HFFc6 (cell line): ENCODE data around the gene NDEL1. TPM values are rescaled to one million over a fixed set of nuclear protein-coding genes. Genes with fewer than 3 reads are reported as not detected.

Experiments
- DNase-seq: peaks from one replicate; pipeline ENCODE4 v3.0.0-alpha.2; 2018
- H3K27ac Mint-ChIP-seq: 2 replicates; pipeline ENCODE4 v1.8.0; 2020; ENCODE audit warnings: mild to moderate bottlenecking, mixed read lengths
- H3K27me3 Mint-ChIP-seq: 2 replicates; pipeline ENCODE4 v1.8.0; 2021; ENCODE audit warnings: mild to moderate bottlenecking, moderate library complexity, mixed read lengths; ENCODE audit not compliant: insufficient read depth
- H3K36me3 Mint-ChIP-seq: 2 replicates; pipeline ENCODE4 v1.8.0; 2021; ENCODE audit warnings: low read depth, mixed read lengths
- H3K4me1 Mint-ChIP-seq: 2 replicates; pipeline ENCODE4 v1.8.0; 2020; ENCODE audit warnings: low read depth, mixed read lengths
- H3K4me3 Mint-ChIP-seq: 2 replicates; pipeline ENCODE4 v1.8.0; 2020; ENCODE audit warnings: mild to moderate bottlenecking, moderate library complexity, mixed read lengths
- H3K9me3 Mint-ChIP-seq: 2 replicates; pipeline ENCODE4 v1.8.0; 2020; ENCODE audit warnings: mild to moderate bottlenecking, mixed read lengths
- total RNA-seq, 6 experiments: library from RNA; stranded (reverse); fragmentation: NEBNext Ultra II Directional; extraction: Animal tissue kit (Norgen Biotek cat#: 25700); gene quantifications; 2 replicates in 1 of 6; 3 replicates in 5 of 6; pipeline ENCODE4 v1.2.3, GENCODE V29; 2021
- TF ChIP-seq, protein P1 (sequence below): fragments of 200-600 bp; sonication (generic); IDR thresholded peaks from 2 replicates; pipeline ENCODE4 v1.5.0; 2021; ENCODE audit warnings: antibody characterized with exemption, mild to moderate bottlenecking

The NDEL1 gene
- total RNA-seq, 6 experiments from 2014 or later: 65.4 to 79.1 (median 69.2) TPM

DNA sequence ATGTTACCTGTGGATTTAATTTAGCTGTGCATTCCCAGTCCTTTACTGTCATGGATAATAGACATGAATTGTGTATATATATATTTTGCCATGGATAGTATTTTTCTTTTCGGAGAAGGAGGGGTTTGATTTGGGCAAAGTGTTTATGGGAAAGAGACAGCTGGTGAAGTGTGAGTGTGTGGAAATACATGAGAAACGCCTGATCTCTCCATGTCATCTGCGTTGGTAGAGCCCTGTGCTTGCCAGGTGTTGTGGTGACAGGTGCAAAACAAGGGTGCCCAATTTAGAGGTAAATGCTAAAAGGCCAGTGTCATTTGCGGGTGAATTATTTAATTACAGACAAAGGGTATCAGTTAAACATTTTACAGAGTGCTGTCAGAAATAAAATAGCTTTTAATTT lies 23.4 kb downstream of the NDEL1 start:
- Mint-ChIP-seq H3K36me3 (peaks cover 32% of the 10 kb centered on the region), H3K27ac (no peak overlapping the region; the same call in 1 of the 2 replicates), H3K4me3 (no peak overlapping the region), H3K4me1 (peaks cover 26% of the 10 kb centered on the region), H3K9me3 (no peaks in the 10 kb centered on the region), H3K27me3 (no peaks in the 10 kb centered on the region)
- TF ChIP-seq, protein P1, sequence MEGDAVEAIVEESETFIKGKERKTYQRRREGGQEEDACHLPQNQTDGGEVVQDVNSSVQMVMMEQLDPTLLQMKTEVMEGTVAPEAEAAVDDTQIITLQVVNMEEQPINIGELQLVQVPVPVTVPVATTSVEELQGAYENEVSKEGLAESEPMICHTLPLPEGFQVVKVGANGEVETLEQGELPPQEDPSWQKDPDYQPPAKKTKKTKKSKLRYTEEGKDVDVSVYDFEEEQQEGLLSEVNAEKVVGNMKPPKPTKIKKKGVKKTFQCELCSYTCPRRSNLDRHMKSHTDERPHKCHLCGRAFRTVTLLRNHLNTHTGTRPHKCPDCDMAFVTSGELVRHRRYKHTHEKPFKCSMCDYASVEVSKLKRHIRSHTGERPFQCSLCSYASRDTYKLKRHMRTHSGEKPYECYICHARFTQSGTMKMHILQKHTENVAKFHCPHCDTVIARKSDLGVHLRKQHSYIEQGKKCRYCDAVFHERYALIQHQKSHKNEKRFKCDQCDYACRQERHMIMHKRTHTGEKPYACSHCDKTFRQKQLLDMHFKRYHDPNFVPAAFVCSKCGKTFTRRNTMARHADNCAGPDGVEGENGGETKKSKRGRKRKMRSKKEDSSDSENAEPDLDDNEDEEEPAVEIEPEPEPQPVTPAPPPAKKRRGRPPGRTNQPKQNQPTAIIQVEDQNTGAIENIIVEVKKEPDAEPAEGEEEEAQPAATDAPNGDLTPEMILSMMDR: no peak
- DNase-seq: no peak

DNA sequence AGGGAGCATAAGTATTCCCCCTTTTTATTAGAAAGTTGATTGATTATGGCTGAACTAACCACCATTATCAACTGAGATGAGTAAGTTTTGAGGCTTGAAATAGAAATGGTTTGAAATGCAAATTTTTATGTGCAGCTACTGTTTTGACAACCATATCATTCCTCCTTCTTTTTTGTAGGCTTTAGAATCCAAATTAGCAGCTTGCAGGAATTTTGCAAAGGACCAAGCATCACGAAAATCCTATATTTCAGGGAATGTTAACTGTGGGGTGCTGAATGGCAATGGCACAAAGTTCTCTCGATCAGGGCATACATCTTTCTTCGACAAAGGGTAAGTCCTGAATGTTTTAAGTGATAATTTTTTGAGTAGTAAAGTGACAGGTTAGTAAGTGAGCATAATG lies 24.1 kb downstream of the NDEL1 start:
- TF ChIP-seq, protein P1: no peak
- H3K27ac Mint-ChIP-seq: no peak overlapping the region
- H3K4me3 Mint-ChIP-seq: no peak overlapping the region
- H3K27me3 Mint-ChIP-seq: no peaks in the 10 kb centered on the region
- peaks cover 30% of the 10 kb centered on the region for H3K4me1 Mint-ChIP-seq
- H3K9me3 Mint-ChIP-seq: no peaks in the 10 kb centered on the region
- no peak for DNase-seq
- peaks cover 29% of the 10 kb centered on the region for H3K36me3 Mint-ChIP-seq

DNA sequence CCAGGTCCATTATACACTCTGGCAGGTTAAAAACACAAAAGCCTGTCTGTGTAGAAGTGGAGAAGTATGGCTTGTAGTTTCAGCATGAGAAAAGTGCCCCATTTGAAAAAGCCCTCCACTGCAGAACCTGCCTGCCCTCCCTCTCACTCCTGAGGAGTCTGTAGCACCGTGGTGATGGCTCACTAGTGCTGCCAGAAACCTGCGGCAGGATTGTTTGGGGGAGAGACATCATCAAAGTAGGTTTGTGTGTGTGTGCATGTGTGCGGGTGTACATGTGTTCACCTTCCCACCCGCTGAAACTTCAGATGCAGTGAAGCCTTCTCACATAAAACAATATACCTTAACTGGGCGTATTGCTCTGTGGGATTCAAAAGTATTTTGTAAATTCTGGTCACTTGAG lies 26.9 kb downstream of the NDEL1 start:
- Mint-ChIP-seq H3K4me3 (no peak overlapping the region), H3K27me3 (peaks cover 2% of the 10 kb centered on the region; the same call in 1 of the 2 replicates), H3K36me3 (peaks cover 9% of the 10 kb centered on the region), H3K27ac (peak overlapping the region; percentile 78), H3K4me1 (peaks cover 48% of the 10 kb centered on the region), H3K9me3 (no peaks in the 10 kb centered on the region)
- TF ChIP-seq, protein P1: no peak
- DNase-seq: no peak

DNA sequence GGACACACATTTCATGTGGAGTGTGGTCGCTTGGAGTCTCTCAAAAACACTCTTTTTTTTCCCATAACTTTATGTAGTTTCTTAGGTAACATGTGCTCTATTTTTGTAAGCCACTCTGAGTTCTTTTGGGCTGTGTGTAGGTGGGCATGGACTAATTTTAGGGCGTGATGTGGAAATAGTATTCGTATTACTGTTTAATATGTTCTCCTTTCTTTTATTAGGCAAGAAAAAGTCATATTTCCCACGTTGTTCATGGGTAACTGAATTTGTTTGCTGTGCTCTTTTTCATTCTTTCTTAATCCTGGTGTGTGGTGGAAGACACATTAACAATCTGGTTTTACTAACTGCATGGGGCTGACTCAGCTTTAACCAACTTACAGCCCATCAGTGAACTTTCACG lies 27.4 kb downstream of the NDEL1 start:
- Mint-ChIP-seq H3K4me1 (peaks cover 48% of the 10 kb centered on the region), H3K4me3 (no peak overlapping the region), H3K27ac (peak overlapping the region; percentile 78), H3K9me3 (no peaks in the 10 kb centered on the region), H3K36me3 (peaks cover 10% of the 10 kb centered on the region), H3K27me3 (peaks cover 2% of the 10 kb centered on the region; the same call in 1 of the 2 replicates)
- peak; percentile 44 for DNase-seq
- TF ChIP-seq, protein P1: no peak

DNA sequence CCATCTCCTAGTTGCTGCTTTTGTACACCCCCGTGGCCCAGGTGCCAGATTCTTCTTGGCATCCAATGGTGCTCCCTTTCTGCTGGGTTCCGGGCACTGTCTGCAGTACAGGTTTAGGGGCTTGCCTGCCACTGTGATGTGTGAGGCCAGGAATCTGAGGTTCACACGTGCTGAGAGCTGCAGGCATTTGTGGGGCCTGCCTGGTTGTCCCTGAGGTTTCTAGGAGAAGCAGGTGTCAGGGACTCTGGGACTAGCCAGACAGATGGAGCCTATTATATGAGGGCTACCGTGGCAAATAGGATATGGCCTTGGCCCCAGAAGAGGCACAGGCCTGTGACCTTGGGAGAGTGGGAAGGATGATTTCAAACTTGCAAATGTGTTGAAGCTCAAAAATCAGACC lies 29.3 kb downstream of the NDEL1 start:
- peaks cover 13% of the 10 kb centered on the region for H3K36me3 Mint-ChIP-seq
- peaks cover 2% of the 10 kb centered on the region for H3K27me3 Mint-ChIP-seq
- H3K4me3 Mint-ChIP-seq: no peak overlapping the region

More for the DNA sequence above, 29.3 kb downstream of the NDEL1 start:
- Mint-ChIP-seq H3K4me1 (peaks cover 48% of the 10 kb centered on the region), H3K27ac (peak overlapping the region; percentile 38), H3K9me3 (no peaks in the 10 kb centered on the region)
- TF ChIP-seq, protein P1: no peak
- no peak for DNase-seq
